GM21447 (cell line): ENCODE data around the gene EZH1.

ENCODE experiments used
- ATAC-seq: cut with Tn5 transposase; IDR thresholded peaks from one replicate; pipeline ENCODE4 v1.9.1; 2021; ENCODE audit not compliant: unreplicated experiment

EZH1 gene

GRCh38 chr17:42744806-42745617, at the start of gene EZH1:
TSS of gene EZH1 (minus strand) at chr17:42745040. CDS start at chr17:42728941, 16,099 bp downstream.
- ATAC-seq, result peak; percentile 77

- no peak for ATAC-seq
Measured at GRCh38 chr17:42792545-42792944, 47.7 kb upstream of the EZH1 start.

- no peak for ATAC-seq
Measured at GRCh38 chr17:42791948-42792347, 47.1 kb upstream of the EZH1 start.

- ATAC-seq, result no peak
Measured at GRCh38 chr17:42787266-42787665, 42.4 kb upstream of the EZH1 start.

GRCh38 chr17:42784811-42785592, 40.2 kb upstream of the EZH1 start:
- ATAC-seq, result no peak

GRCh38 chr17:42784409-42784808, 39.6 kb upstream of the EZH1 start:
- ATAC-seq, result no peak

- no peak for ATAC-seq
Measured at GRCh38 chr17:42783791-42784138, 38.9 kb upstream of the EZH1 start.

GRCh38 chr17:42783062-42783790, 38.4 kb upstream of the EZH1 start:
- ATAC-seq, result no peak

- no peak for ATAC-seq
Measured at GRCh38 chr17:42782166-42783061, 37.6 kb upstream of the EZH1 start.

GRCh38 chr17:42781639-42782165, 36.9 kb upstream of the EZH1 start:
- no peak for ATAC-seq

- ATAC-seq, result no peak
Measured at GRCh38 chr17:42780851-42781638, 36.2 kb upstream of the EZH1 start.

GRCh38 chr17:42779936-42780850, 35.4 kb upstream of the EZH1 start, which contains the start of gene WNK4:
TSS of gene WNK4 (plus strand) at chr17:42780610. CDS start at chr17:42780699, 89 bp downstream.
- no peak for ATAC-seq

- no peak for ATAC-seq
Measured at GRCh38 chr17:42779304-42779935, 34.6 kb upstream of the EZH1 start.

- no peak for ATAC-seq
Measured at GRCh38 chr17:42778570-42778969, 33.7 kb upstream of the EZH1 start.

- no peak for ATAC-seq
Measured at GRCh38 chr17:42775534-42776098, 30.8 kb upstream of the EZH1 start.

- no peak for ATAC-seq
Measured at GRCh38 chr17:42774066-42774745, 29.4 kb upstream of the EZH1 start.
